ENCODE data around the gene HSPA1L.
"Not testable (repeated sequence)": the region's sequence is repeated elsewhere in the genome, so short reads cannot be mapped to it uniquely, and the experiment has no call there.

Gene HSPA1L

GRCh38 chr6:31817133-31817928 lies 2.2 kb upstream of the HSPA1L start:
- H3K9ac ChIP-seq (ENCODE audit: low read length); H3K4me2 ChIP-seq (ENCODE audit: low read length); H3K27me3 ChIP-seq (ENCODE audit: insufficient read depth, low read length); H3K9me2 ChIP-seq (ENCODE audit: low read depth, low read length); H3K27ac ChIP-seq (ENCODE audit: low read depth, low read length, poor library complexity, severe bottlenecking); H3F3A ChIP-seq (ENCODE audit: insufficient read depth, low read length); H4K20me1 ChIP-seq (ENCODE audit: insufficient read depth, low read length); H3K79me2 ChIP-seq (ENCODE audit: insufficient read depth, low read length); H3K9me3 ChIP-seq (ENCODE audit: low read length); H3K36me3 ChIP-seq (ENCODE audit: insufficient read depth, low read length): not testable (repeated sequence)
- peak; percentile 21; the same call in 1 of the 2 replicates for TF ChIP-seq CTCF (IDR thresholded peaks at IDR 0.05; ENCODE audit: low read length)
- Histone ChIP-seq H3K4me3 (ENCODE audit: low read depth, low read length, poor library complexity, severe bottlenecking) (peak overlapping the region; percentile 52), H3K4me1 (ENCODE audit: insufficient read depth, low read length, severe bottlenecking) (peaks cover 16% of the 10 kb centered on the region), H2AFZ (ENCODE audit: low read length) (peak overlapping the region; percentile 39; the same call in 1 of the 2 replicates)

- no peak for TF ChIP-seq CTCF (IDR thresholded peaks at IDR 0.05; ENCODE audit: low read length)
- no peak for TF ChIP-seq EZH2 (IDR thresholded peaks at IDR 0.05; ENCODE audit: borderline replicate concordance, low read length)
- no peak overlapping the region for H3K27ac ChIP-seq (ENCODE audit: low read depth, low read length, poor library complexity, severe bottlenecking)
- H3K9ac ChIP-seq (ENCODE audit: low read length): no peak overlapping the region
- H3K27me3 ChIP-seq (ENCODE audit: insufficient read depth, low read length): no peaks in the 10 kb centered on the region; the same call in 1 of the 2 replicates
- H3K36me3 ChIP-seq (ENCODE audit: insufficient read depth, low read length): no peaks in the 10 kb centered on the region
- no peak overlapping the region for H3K4me3 ChIP-seq (ENCODE audit: low read depth, low read length, poor library complexity, severe bottlenecking)
- no peak overlapping the region for H3K4me2 ChIP-seq (ENCODE audit: low read length)
- H4K20me1 ChIP-seq (ENCODE audit: insufficient read depth, low read length): no peaks in the 10 kb centered on the region
- no peak overlapping the region for H2AFZ ChIP-seq (ENCODE audit: low read length)
- no peaks in the 10 kb centered on the region for H3K79me2 ChIP-seq (ENCODE audit: insufficient read depth, low read length)
- no peaks in the 10 kb centered on the region for H3K9me2 ChIP-seq (ENCODE audit: low read depth, low read length)
- peaks cover 5% of the 10 kb centered on the region for H3K4me1 ChIP-seq (ENCODE audit: insufficient read depth, low read length, severe bottlenecking)
- H3F3A ChIP-seq (ENCODE audit: insufficient read depth, low read length): no peaks in the 10 kb centered on the region
- no peaks in the 10 kb centered on the region for H3K9me3 ChIP-seq (ENCODE audit: low read length)
These were observed 432 bp downstream of the HSPA1L start for GRCh38 chr6:31814677-31815024.

GRCh38 chr6:31813465-31813849 lies 1.6 kb downstream of the HSPA1L start:
- Histone ChIP-seq H4K20me1 (ENCODE audit: insufficient read depth, low read length) (no peaks in the 10 kb centered on the region), H3K79me2 (ENCODE audit: insufficient read depth, low read length) (no peaks in the 10 kb centered on the region), H3K27me3 (ENCODE audit: insufficient read depth, low read length) (no peaks in the 10 kb centered on the region; the same call in 1 of the 2 replicates), H3K9me2 (ENCODE audit: low read depth, low read length) (no peaks in the 10 kb centered on the region), H3K9ac (ENCODE audit: low read length) (no peak overlapping the region), H3F3A (ENCODE audit: insufficient read depth, low read length) (no peaks in the 10 kb centered on the region), H3K4me2 (ENCODE audit: low read length) (no peak overlapping the region), H2AFZ (ENCODE audit: low read length) (no peak overlapping the region), H3K9me3 (ENCODE audit: low read length) (no peaks in the 10 kb centered on the region), H3K36me3 (ENCODE audit: insufficient read depth, low read length) (no peaks in the 10 kb centered on the region), H3K4me3 (ENCODE audit: low read depth, low read length, poor library complexity, severe bottlenecking) (no peak overlapping the region), H3K4me1 (ENCODE audit: insufficient read depth, low read length, severe bottlenecking) (peaks cover 5% of the 10 kb centered on the region), H3K27ac (ENCODE audit: low read depth, low read length, poor library complexity, severe bottlenecking) (no peak overlapping the region)
- TF ChIP-seq CTCF (IDR thresholded peaks at IDR 0.05; ENCODE audit: low read length): no peak
- no peak for TF ChIP-seq EZH2 (IDR thresholded peaks at IDR 0.05; ENCODE audit: borderline replicate concordance, low read length)
